Measurements from ENCODE around the gene CACNA1E. TPM values are rescaled to one million over a fixed set of nuclear protein-coding genes. Genes with fewer than 3 reads are reported as not detected.

The CACNA1E gene
- total and polyA plus RNA-seq, 5 donors from 2014 or later, result not detected

- Mint-ChIP-seq H3K27ac (no peak overlapping the region), H3K27me3 (no peaks in the 10 kb centered on the region), H3K4me3 (no peak overlapping the region), H3K9me3 (peaks cover 0 to 1% (median 0%) of the 10 kb centered on the region in 7 donors), H3K36me3 (no peaks in the 10 kb centered on the region), H3K4me1 (no peaks in the 10 kb centered on the region)
- H3K36me3 ChIP-seq (ENCODE audit: control insufficient read depth, insufficient read depth, low read length), result no peaks in the 10 kb centered on the region
- no peak overlapping the region for H3K27ac ChIP-seq (ENCODE audit: insufficient read depth, low read length, poor library complexity, severe bottlenecking)
- H3K9me3 ChIP-seq (ENCODE audit: control insufficient read depth in 2 of 2, low read length in 2 of 2), result no peaks in the 10 kb centered on the region
- H3K27me3 ChIP-seq (ENCODE audit: control insufficient read depth, insufficient read depth, low read length), result peaks cover 8% of the 10 kb centered on the region
- H3K4me3 ChIP-seq (ENCODE audit: low read depth, low read length), result no peak overlapping the region
- ATAC-seq (ENCODE audit: low read depth in 2 of 2) (no peak), DNase-seq (no peak)
- H3K4me1 ChIP-seq (ENCODE audit: control insufficient read depth, insufficient read depth, low read length, poor library complexity, severe bottlenecking), result no peaks in the 10 kb centered on the region
Observed at GRCh38 chr1:181558416-181558815, 75.1 kb downstream of the CACNA1E start.

- no peaks in the 10 kb centered on the region for H3K36me3 ChIP-seq (ENCODE audit: control insufficient read depth, insufficient read depth, low read length)
- Mint-ChIP-seq H3K9me3 (peaks cover 0 to 1% (median 0%) of the 10 kb centered on the region in 7 donors), H3K27me3 (no peaks in the 10 kb centered on the region), H3K36me3 (no peaks in the 10 kb centered on the region), H3K27ac (no peak overlapping the region), H3K4me3 (no peak overlapping the region), H3K4me1 (no peaks in the 10 kb centered on the region)
- DNase-seq (no peak), ATAC-seq (ENCODE audit: low read depth in 2 of 2) (no peak)
- H3K4me1 ChIP-seq (ENCODE audit: control insufficient read depth, insufficient read depth, low read length, poor library complexity, severe bottlenecking), result no peaks in the 10 kb centered on the region
- no peaks in the 10 kb centered on the region for H3K9me3 ChIP-seq (ENCODE audit: control insufficient read depth in 2 of 2, low read length in 2 of 2)
- no peak overlapping the region for H3K4me3 ChIP-seq (ENCODE audit: low read depth, low read length)
- peaks cover 8% of the 10 kb centered on the region for H3K27me3 ChIP-seq (ENCODE audit: control insufficient read depth, insufficient read depth, low read length)
- H3K27ac ChIP-seq (ENCODE audit: insufficient read depth, low read length, poor library complexity, severe bottlenecking), result no peak overlapping the region
Observed at GRCh38 chr1:181559142-181559541, 75.8 kb downstream of the CACNA1E start.

GRCh38 chr1:181562395-181562794, 79.1 kb downstream of the CACNA1E start:
- no peak overlapping the region for H3K4me3 Mint-ChIP-seq
- H3K27me3 Mint-ChIP-seq, result peaks cover 10% of the 10 kb centered on the region
- Histone ChIP-seq H3K9me3 (ENCODE audit: control insufficient read depth in 2 of 2, low read length in 2 of 2) (no peaks in the 10 kb centered on the region), H3K27me3 (ENCODE audit: control insufficient read depth, insufficient read depth, low read length) (peaks cover 10% of the 10 kb centered on the region), H3K4me1 (ENCODE audit: control insufficient read depth, insufficient read depth, low read length, poor library complexity, severe bottlenecking) (no peaks in the 10 kb centered on the region), H3K27ac (ENCODE audit: insufficient read depth, low read length, poor library complexity, severe bottlenecking) (no peak overlapping the region), H3K4me3 (ENCODE audit: low read depth, low read length) (no peak overlapping the region), H3K36me3 (ENCODE audit: control insufficient read depth, insufficient read depth, low read length) (no peaks in the 10 kb centered on the region)
- H3K36me3 Mint-ChIP-seq, result no peaks in the 10 kb centered on the region
- DNase-seq (no peak), ATAC-seq (ENCODE audit: low read depth in 2 of 2) (no peak)
- no peaks in the 10 kb centered on the region for H3K4me1 Mint-ChIP-seq
- H3K27ac Mint-ChIP-seq, result no peak overlapping the region
- peaks cover 0 to 2% (median 0%) of the 10 kb centered on the region in 7 donors for H3K9me3 Mint-ChIP-seq

GRCh38 chr1:181568736-181569135, 85.4 kb downstream of the CACNA1E start:
- Mint-ChIP-seq H3K4me3 (no peak overlapping the region), H3K36me3 (no peaks in the 10 kb centered on the region), H3K4me1 (peaks cover 0 to 5% (median 0%) of the 10 kb centered on the region in 4 donors), H3K9me3 (peaks cover 0 to 2% (median 0%) of the 10 kb centered on the region in 7 donors), H3K27ac (no peak overlapping the region), H3K27me3 (peaks cover 16% of the 10 kb centered on the region)
- H3K27ac ChIP-seq (ENCODE audit: insufficient read depth, low read length, poor library complexity, severe bottlenecking), result no peak overlapping the region
- H3K9me3 ChIP-seq (ENCODE audit: control insufficient read depth in 2 of 2, low read length in 2 of 2), result no peaks in the 10 kb centered on the region
- ATAC-seq (ENCODE audit: low read depth in 2 of 2), result no peak
- no peaks in the 10 kb centered on the region for H3K4me1 ChIP-seq (ENCODE audit: control insufficient read depth, insufficient read depth, low read length, poor library complexity, severe bottlenecking)
- H3K27me3 ChIP-seq (ENCODE audit: control insufficient read depth, insufficient read depth, low read length), result peaks cover 5% of the 10 kb centered on the region
- DNase-seq, result no peak
- no peaks in the 10 kb centered on the region for H3K36me3 ChIP-seq (ENCODE audit: control insufficient read depth, insufficient read depth, low read length)
- no peak overlapping the region for H3K4me3 ChIP-seq (ENCODE audit: low read depth, low read length)

GRCh38 chr1:181577475-181577874, 94.2 kb downstream of the CACNA1E start:
- H3K9me3 Mint-ChIP-seq, result peaks cover 0 to 5% (median 0%) of the 10 kb centered on the region in 7 donors
- H3K27me3 ChIP-seq (ENCODE audit: control insufficient read depth, insufficient read depth, low read length), result no peaks in the 10 kb centered on the region
- no peak overlapping the region for H3K4me3 Mint-ChIP-seq

GRCh38 chr1:181583598-181583997, 100.3 kb downstream of the CACNA1E start:
- H3K4me3 ChIP-seq (ENCODE audit: low read depth, low read length), result no peak overlapping the region
- H3K9me3 ChIP-seq (ENCODE audit: control insufficient read depth in 2 of 2, low read length in 2 of 2), result no peaks in the 10 kb centered on the region
- H3K36me3 ChIP-seq (ENCODE audit: control insufficient read depth, insufficient read depth, low read length), result no peaks in the 10 kb centered on the region
- H3K36me3 Mint-ChIP-seq, result no peaks in the 10 kb centered on the region
- H3K4me1 ChIP-seq (ENCODE audit: control insufficient read depth, insufficient read depth, low read length, poor library complexity, severe bottlenecking), result no peaks in the 10 kb centered on the region
- no peak overlapping the region for H3K27ac ChIP-seq (ENCODE audit: insufficient read depth, low read length, poor library complexity, severe bottlenecking)
- H3K27ac Mint-ChIP-seq, result no peak overlapping the region
- H3K9me3 Mint-ChIP-seq, result peaks cover 0 to 2% (median 0%) of the 10 kb centered on the region in 7 donors
- no peak for ATAC-seq (ENCODE audit: low read depth in 2 of 2)
- no peak for DNase-seq
- no peaks in the 10 kb centered on the region for H3K27me3 ChIP-seq (ENCODE audit: control insufficient read depth, insufficient read depth, low read length)
- no peaks in the 10 kb centered on the region for H3K4me1 Mint-ChIP-seq
- peaks cover 10% of the 10 kb centered on the region for H3K27me3 Mint-ChIP-seq
- H3K4me3 Mint-ChIP-seq, result no peak overlapping the region

More at GRCh38 chr1:181577475-181577874, 94.2 kb downstream of the CACNA1E start:
- Histone ChIP-seq H3K4me1 (ENCODE audit: control insufficient read depth, insufficient read depth, low read length, poor library complexity, severe bottlenecking) (no peaks in the 10 kb centered on the region), H3K4me3 (ENCODE audit: low read depth, low read length) (no peak overlapping the region), H3K27ac (ENCODE audit: insufficient read depth, low read length, poor library complexity, severe bottlenecking) (no peak overlapping the region), H3K36me3 (ENCODE audit: control insufficient read depth, insufficient read depth, low read length) (no peaks in the 10 kb centered on the region), H3K9me3 (ENCODE audit: control insufficient read depth in 2 of 2, low read length in 2 of 2) (no peaks in the 10 kb centered on the region)
- Mint-ChIP-seq H3K27ac (peak overlapping the region in 1 of 3 donors; percentile 30), H3K27me3 (no peaks in the 10 kb centered on the region), H3K4me1 (no peaks in the 10 kb centered on the region), H3K36me3 (no peaks in the 10 kb centered on the region)
- no peak for ATAC-seq (ENCODE audit: low read depth in 2 of 2)
- no peak for DNase-seq

GRCh38 chr1:181587870-181588438, 104.6 kb downstream of the CACNA1E start:
- no peak for DNase-seq
- no peaks in the 10 kb centered on the region for H3K9me3 Mint-ChIP-seq
- no peak overlapping the region for H3K4me3 Mint-ChIP-seq
- H3K4me1 ChIP-seq (ENCODE audit: control insufficient read depth, insufficient read depth, low read length, poor library complexity, severe bottlenecking), result no peaks in the 10 kb centered on the region
- ATAC-seq (ENCODE audit: low read depth in 2 of 2), result no peak
- no peaks in the 10 kb centered on the region for H3K27me3 ChIP-seq (ENCODE audit: control insufficient read depth, insufficient read depth, low read length)
- H3K27ac Mint-ChIP-seq, result no peak overlapping the region
- H3K27me3 Mint-ChIP-seq, result peaks cover 14% of the 10 kb centered on the region
- H3K27ac ChIP-seq (ENCODE audit: insufficient read depth, low read length, poor library complexity, severe bottlenecking), result no peak overlapping the region
- H3K36me3 ChIP-seq (ENCODE audit: control insufficient read depth, insufficient read depth, low read length), result no peaks in the 10 kb centered on the region
- no peak overlapping the region for H3K4me3 ChIP-seq (ENCODE audit: low read depth, low read length)
- no peaks in the 10 kb centered on the region for H3K36me3 Mint-ChIP-seq
- H3K4me1 Mint-ChIP-seq, result no peaks in the 10 kb centered on the region
- H3K9me3 ChIP-seq (ENCODE audit: control insufficient read depth in 2 of 2, low read length in 2 of 2), result no peaks in the 10 kb centered on the region

GRCh38 chr1:181588631-181589030, 105.3 kb downstream of the CACNA1E start:
- no peaks in the 10 kb centered on the region for H3K4me1 ChIP-seq (ENCODE audit: control insufficient read depth, insufficient read depth, low read length, poor library complexity, severe bottlenecking)
- Mint-ChIP-seq H3K9me3 (no peaks in the 10 kb centered on the region), H3K36me3 (no peaks in the 10 kb centered on the region), H3K4me1 (no peaks in the 10 kb centered on the region), H3K4me3 (no peak overlapping the region), H3K27me3 (peaks cover 9% of the 10 kb centered on the region), H3K27ac (no peak overlapping the region)
- ATAC-seq (ENCODE audit: low read depth in 2 of 2), result no peak
- H3K36me3 ChIP-seq (ENCODE audit: control insufficient read depth, insufficient read depth, low read length), result no peaks in the 10 kb centered on the region
- H3K27ac ChIP-seq (ENCODE audit: insufficient read depth, low read length, poor library complexity, severe bottlenecking), result no peak overlapping the region
- no peaks in the 10 kb centered on the region for H3K9me3 ChIP-seq (ENCODE audit: control insufficient read depth in 2 of 2, low read length in 2 of 2)
- H3K27me3 ChIP-seq (ENCODE audit: control insufficient read depth, insufficient read depth, low read length), result no peaks in the 10 kb centered on the region
- no peak for DNase-seq
- no peak overlapping the region for H3K4me3 ChIP-seq (ENCODE audit: low read depth, low read length)
